Activated effector memory CD4-positive, alpha-beta T cell treated with anti-CD3 and anti-CD28 coated beads, Interleukin-2, amount 50 U/mL, for 16 hours (primary cell): ENCODE results near the gene NUDCD3.

Experiments used
- DNase-seq: peaks from one replicate; pipeline ENCODE4 v3.0.0-alpha.2; 2020

Gene NUDCD3

DNA sequence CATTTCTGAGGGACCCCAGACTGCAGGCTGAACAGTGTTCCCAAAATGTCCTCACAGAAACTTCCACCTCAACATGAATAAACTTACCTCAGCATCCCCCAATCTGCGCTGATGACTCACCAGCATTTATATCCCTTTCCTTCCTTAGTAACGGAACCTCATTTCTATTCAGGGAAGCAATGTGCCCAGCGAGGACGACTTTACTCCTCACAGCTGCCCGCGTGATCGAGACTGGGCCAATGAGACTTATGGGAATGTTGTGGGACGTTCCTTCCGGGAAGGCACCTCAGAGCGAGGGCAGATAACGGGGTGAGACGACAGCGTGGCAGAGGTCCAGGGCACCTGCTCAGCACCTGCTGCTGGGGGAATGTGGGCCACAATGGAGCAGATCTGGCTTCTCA lies 91.9 kb downstream of the NUDCD3 start:
- DNase-seq = no peak

DNA sequence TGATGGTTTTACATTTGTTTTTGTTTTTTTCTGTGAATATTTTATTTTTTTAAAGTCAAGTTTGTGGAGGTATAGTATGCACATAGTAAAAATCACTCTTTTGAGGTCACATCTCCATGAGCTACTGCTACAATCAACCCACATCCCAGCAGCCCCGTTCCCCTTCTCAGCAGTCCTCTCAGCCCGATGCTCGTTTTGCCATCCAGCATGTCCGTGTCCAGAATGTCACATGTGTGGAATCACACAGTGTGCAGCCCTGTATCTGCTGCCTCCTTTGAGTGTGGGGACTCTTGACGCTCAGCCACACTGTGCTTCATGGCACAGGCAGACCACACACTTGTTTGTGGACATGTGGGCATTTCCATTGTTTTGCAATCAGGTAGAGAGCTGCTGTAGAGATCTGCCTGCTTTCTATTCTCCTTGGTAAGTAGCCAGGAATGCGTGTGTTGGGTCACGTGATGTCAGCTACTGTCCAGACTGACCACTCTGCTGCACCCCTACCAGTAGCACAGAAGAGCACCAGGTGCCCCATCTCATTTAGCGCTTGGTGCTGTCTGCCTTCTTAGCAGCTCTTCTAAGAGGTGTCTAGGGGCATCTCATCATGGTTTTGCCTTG lies 93.4 kb downstream of the NUDCD3 start:
- no peak for DNase-seq

DNA sequence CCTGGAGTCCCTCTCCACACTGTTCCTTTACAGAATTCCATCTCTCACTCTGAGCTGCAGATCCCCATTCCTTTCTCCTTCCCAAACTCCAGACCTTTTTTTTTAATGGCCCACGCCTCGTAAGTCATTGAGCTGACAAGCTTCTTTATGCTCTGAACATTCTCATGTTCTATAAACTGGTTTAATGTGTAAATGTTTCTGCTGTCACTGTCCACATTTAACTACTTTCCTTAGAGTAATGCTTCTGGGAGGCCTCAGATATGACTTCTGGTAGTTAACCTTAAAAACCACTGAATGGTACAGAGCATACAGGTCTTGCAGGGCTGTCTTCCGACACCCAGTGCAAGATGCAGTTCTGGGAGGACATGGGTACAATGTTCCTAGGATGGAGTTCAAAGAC lies 94.0 kb downstream of the NUDCD3 start:
- no peak for DNase-seq

DNA sequence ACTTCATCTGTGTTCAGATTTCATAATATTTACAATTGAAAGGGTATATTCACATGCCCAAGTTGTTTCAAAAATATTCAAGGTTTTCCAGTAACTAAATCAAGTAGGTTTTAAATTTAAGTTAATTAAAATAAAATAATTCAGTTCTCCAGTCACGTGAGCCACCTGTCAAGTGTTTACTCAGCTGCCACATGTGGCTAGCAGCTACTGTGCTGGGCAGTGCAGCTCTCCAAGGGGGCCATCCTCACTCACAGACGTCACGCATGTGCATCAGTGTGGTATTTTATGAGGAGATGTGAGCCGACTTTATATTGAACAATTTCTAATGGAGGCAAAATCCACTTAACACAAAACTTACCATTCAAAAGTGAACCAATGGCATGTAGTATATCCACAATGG lies 95.4 kb downstream of the NUDCD3 start:
- DNase-seq = no peak

GRCh38 chr7:44394636-44395035 lies 95.8 kb downstream of the NUDCD3 start:
- DNase-seq = no peak

DNA sequence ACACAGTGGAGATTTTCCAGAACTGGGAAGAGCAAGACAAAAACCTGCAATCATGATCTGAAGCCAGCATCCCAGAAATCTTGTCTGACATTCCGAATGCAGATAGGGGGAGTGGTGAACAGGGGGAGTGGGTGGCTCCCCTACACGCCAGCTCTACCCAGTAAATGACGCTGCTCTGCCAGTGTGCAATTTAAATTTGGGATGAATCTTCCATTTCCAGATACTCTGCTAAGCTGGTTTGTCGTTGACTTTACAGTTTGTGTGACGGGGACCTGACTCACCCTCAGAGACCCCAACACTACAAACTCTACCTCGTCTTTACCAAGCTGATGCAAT lies 96.4 kb downstream of the NUDCD3 start:
- no peak for DNase-seq

- no peak for DNase-seq
These were observed 97.0 kb downstream of the NUDCD3 start for GRCh38 chr7:44393238-44394111.

DNA sequence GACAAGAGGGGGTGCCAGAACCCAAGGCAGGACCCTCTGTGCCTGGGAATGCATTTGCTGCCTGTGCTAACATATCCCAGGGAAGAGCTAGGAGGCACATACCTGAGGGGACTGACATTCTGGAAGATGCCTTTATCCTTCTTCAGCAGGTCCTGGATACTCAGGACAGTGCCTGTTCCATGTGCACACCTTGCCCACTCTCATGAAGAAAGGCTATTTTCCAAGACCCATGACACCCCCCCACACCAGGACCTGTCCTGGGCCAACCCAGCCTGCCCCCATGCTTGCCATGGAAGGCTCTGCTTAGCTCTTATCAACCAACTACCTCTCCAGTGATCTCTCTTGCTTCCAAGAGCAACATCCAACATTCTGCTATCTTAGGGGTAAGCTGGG lies 97.8 kb downstream of the NUDCD3 start:
- no peak for DNase-seq

DNA sequence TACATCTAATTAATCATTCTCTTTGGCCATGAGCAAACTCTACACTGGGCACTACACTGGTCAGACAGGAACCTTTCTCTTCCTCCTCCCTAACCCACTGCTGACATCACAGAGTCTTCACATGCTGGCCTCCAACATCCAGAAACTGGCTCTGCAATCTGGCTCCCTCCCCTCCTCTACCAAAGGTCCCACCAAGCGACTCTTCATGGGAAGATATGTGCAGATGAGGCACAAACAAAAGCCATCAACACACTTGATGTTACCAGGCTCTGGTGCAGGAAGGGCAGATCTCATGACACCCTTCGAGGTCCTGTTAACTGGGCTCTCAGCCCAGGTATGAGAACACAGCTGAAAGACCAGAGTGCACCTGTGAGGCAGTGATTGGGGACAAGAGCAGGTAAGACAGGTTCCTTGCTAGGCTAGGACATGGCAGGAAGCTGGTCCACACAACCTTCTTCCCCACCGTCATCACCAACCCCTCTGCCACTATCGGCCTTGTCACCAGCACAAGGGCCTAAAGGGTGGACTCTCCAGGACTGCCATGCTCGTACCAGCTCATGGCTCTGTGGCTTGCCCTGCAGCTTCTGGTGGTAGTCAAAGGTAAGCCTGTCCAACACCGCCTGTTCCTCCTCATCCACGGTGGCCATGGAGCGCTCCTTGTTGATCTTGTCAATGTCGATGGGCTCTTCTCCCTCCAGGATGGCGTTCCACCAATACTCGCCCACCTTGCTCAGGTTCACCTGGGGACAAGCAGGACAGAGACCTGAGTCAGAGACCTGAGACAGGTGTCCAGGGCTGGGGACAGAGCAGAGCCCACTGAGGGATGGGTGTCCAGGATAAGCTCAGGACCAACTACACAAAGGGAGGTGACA lies 98.5 kb downstream of the NUDCD3 start:
- no peak for DNase-seq

GRCh38 chr7:44391171-44391570 lies 99.3 kb downstream of the NUDCD3 start:
- DNase-seq = no peak

DNA sequence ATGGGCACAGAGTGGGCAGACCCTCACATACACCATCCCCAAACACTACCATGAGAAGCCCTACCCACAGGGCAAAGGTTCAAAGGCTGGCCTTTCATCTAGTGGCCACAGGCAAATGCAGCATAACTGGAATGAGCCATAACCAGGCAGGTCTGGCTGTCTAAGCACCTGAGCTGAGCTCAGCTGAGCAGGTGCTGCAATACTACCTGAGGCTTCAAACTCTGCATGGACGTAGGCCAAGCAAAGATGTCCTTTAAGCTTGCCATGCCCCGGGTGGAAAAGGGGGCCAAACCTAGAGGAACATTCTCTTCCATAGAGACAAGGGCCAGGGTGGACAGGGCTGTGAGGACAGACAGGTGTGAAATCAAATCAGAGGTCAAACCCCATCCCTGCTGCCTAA lies 99.8 kb downstream of the NUDCD3 start:
- no peak for DNase-seq

DNA sequence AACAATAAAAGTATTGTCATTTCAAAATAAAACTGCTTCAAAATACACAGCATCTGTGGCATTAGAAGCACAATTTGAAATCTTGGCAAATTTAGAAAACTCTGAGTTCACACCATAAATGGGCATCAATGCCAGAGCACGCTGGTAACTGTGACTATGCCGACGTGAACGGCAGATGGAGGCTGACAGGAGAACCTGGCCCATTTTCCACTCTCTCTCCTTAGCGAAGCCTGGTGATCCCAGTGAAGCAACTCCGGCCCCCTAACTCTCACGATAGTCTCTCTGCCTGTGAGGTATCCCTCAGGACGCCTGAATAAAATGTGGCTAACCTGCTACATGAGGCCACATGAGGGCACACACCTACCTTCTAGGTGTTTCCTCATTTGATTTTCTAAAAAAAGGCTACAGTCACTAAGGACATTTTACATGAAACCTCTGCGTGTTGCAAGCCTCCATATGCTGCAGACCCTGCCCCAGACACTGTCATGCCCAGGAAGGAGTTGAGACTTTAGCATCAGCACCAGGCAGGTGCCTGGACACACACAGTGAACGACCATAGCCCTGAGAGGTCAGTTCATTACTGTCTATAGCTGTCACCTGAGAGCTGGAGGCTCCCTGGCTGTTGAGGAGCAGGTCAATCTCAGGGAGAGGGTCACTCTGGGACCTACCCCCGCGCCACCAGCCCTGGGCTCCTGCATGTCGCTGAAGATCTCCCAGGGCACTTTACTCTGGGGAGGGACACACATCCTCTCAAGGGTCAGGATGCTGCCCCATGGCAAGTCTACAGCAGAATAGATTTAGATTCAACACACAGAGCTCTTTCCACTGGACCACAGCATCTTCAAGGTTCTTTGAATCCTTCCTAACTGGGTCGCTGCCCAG lies 102.1 kb downstream of the NUDCD3 start:
- no peak for DNase-seq

DNA sequence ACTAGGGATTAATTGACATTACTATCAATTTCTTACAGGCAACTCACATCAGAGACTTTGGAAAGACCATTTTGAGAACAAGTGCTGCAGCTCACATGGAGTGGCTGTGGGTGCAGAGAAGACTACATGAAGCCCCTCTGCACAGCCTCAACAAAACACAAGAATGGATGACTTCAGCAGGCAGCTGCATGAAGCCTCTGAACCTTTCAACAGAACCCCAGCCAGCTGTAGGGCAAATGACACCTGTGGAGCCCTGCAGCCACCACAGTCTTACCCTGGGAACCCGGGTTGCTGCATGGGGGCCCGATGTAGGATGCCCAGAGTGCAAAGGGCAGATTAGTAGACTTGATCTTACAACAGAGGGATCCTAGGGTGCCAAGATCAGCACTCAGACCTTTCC lies 103.1 kb downstream of the NUDCD3 start:
- DNase-seq = no peak

DNA sequence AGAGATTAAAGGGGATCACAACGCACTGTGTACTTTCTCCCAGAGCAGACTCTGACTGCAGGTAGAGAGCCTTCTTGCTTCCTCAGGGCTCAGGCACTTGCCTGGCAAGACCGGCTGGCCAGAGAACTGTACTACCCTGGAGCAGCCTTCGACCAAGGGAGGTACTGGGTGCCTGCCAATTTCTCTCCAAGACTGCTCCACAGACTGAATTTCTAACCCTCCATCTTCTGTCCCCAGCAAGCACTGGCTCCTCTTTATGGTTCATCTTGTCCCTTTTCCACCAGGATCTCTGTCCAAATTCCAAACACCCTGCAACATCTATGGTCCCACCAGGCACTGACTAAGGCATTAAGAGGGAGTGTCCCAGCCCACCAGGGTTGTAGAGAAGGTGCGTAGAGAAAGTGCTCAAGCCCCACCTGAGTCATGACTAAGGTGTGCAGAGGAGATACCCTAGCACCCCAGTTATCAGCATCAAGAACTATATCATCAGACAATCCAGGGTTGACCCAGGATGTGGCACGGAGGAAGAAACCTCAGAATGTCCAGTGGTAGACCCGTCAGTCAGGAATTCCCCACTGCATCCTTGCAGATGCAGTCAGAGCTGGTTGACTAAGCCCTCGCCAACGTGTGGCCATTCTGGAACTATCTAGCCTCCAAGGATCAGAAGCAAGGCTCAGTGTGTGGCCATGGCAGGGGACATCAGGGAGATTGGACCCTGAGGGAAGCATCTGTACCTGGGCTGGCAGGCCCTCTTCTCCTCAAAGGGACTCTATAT lies 104.1 kb downstream of the NUDCD3 start:
- no peak for DNase-seq

DNA sequence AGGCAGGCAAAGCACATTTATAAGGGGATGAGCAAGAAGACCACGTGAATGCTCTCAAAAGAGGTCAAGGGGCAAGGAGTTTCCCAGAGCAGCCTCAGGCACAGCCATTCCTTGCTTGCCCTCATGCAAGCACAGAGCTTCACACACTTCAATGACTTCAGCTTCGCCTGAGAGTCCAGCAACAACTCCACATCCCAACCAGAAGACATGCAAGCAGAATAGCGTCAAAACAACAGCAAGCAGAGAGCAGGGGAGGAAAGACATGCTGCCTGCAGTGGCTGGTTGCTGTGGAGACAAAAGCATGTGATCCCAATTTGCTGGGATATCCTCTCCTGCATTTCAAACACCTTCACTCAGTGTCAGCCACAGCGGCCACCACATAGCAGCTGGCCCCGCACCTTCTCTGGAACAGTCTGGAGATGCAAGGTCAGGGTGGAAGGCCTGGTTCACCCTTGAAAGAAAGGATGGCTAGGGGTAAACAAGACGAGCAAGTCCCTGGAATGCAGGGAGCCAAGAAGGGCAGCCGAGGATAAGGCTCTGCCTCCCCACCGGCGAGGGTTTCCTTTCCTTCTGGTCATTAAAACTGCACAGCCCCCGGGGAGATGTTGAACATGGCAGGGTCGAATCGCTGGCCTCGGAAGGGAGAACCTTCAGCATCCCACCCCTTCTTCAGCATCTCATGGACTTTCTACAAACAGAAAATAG lies 104.9 kb downstream of the NUDCD3 start:
- no peak for DNase-seq

- no peak for DNase-seq
These were observed 105.6 kb downstream of the NUDCD3 start for GRCh38 chr7:44384586-44385433.

GRCh38 chr7:44383566-44383965 lies 106.9 kb downstream of the NUDCD3 start:
- no peak for DNase-seq

GRCh38 chr7:44382459-44383265 lies 107.8 kb downstream of the NUDCD3 start:
- no peak for DNase-seq

GRCh38 chr7:44381494-44382220 lies 108.8 kb downstream of the NUDCD3 start:
- DNase-seq = no peak
